SKM-1 (cell line): Measurements from ENCODE around the gene SRPK3.
A peak's percentile ranks its signal among the peaks of the same experiment; 100 is the strongest.
"Not testable (repeated sequence)": the region's sequence is repeated elsewhere in the genome, so short reads cannot be mapped to it uniquely, and the experiment has no call there.

Source experiments
- DNase-seq: peaks from one replicate; lab custom pipeline; 2025; ENCODE audit not compliant: unreplicated experiment; lab: John Stamatoyannopoulos, UW

The SRPK3 gene

DNA sequence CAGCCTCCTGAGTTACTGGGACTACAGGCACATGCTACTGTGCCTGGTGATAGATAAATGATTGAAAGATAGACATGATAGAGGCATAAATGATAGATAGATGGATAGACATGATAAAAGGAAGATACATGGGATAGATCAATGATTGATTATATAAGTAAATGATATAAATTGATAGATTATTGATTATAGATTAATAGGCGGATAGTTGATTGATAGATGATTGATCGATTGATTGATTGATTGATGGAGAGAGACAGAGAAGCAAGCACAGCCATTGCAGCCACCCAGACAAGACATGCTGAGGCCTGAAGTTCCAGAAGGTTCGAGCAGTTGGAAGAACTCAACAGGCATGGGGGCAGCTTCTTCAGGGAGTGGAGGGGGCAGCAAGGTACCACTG is 34.5 kb upstream of the SRPK3 start:
- DNase-seq = no peak

DNA sequence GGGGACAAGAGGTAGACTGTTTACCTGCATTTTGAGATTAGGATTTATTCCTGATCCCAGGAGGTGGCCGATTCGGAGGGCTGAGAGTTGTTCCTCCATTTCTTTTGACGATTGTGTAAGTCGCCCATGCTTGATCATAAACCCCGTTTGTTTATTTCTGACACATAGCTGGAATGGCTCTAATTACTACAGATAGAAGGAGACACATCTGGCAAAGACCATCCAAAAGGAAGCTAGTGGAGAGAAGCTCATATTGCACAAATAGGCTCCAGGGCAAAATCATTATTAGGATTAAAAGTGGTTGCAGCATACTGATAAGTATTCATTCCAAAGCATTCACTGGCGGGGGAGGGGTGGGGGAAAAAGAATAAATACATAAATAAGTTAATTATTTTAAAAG is 33.9 kb upstream of the SRPK3 start:
- DNase-seq = not testable (repeated sequence)

DNA sequence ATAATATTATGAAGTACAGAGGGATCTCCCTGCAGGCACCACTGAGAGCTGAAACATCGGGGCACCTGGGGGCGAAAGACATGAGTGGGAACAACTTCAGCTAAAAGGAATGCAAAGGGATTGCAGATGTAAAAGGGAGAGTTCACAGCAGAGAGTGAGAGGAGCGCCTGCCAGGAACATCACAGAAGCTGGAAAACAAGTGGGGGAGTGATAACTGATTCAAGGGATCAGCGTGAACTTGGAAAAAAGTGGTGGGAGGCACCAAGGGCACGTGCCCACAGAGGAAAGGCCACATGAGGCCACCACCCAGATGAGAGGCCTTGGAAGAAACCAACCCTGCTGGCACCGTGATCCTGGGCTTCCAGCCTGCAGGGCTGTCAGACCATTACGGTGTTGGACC is 31.8 kb upstream of the SRPK3 start:
- not testable (repeated sequence) for DNase-seq

DNA sequence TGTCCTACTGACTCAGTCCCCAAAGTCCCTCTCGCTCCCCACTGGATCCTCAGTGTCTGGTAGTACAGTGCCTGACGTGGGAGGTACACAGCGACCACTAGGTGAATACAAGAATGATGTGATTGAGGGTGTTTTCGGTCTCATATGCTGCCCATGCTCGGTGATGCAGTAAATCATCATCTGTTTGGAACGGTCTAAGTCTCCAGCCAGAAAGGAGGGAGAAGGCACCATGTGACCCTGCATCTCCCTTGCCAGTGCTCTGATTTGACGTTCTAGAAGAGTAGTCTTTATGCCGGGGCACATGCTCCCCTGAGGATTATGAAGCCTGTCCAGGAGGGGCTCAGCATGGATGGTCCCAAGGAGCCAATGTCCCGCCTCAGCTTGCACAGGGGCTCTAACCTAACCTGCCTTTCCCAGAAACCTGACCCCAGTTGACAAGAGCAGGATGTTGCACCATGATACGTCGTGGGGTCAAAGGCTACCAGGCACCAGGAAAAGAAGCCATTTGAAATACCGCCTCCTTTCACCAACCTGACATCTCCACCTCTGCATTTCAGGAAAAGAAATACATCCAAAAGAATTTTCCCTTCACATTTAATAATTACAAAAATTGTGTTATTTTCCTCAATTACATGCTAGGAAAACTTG is 30.6 kb upstream of the SRPK3 start:
- no peak for DNase-seq

DNA sequence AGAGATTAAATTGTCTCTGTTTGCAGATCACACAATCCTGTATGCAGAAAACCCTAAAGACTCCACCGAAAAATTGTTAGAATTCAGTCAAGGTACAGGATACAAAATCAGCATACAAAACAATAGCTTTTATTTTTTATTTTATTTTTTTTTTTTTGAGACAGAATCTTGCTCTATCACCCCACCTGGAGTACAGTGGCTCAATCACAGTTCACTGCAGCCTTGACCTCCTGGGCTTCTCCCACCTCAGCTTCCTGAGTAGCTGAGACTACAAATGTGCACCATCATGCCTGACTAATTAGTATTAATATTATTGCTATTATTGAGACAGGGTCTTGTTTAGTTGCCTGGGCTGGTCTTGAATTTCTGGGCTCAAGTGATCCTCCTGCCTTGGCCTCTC is 25.7 kb upstream of the SRPK3 start:
- no peak for DNase-seq

DNA sequence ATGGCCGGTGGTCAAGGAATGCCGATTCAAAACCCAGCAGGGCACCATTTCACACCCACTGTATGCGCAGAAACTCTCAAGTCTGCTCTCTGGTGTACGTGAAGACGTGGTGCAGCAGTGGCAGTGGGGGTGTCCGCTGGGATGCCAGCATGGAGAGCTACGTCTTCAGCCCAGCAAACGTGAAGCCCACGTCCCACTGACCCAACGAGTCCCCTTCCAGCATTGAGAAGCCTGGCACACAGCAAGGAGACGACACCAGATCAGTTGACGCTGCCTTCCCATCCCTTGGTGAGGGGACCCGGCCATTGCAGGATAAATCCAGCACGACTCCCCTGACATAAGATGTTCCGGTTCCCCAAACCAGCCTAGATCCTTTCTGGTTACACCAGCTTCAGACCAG is 19.0 kb upstream of the SRPK3 start:
- DNase-seq = no peak

DNA sequence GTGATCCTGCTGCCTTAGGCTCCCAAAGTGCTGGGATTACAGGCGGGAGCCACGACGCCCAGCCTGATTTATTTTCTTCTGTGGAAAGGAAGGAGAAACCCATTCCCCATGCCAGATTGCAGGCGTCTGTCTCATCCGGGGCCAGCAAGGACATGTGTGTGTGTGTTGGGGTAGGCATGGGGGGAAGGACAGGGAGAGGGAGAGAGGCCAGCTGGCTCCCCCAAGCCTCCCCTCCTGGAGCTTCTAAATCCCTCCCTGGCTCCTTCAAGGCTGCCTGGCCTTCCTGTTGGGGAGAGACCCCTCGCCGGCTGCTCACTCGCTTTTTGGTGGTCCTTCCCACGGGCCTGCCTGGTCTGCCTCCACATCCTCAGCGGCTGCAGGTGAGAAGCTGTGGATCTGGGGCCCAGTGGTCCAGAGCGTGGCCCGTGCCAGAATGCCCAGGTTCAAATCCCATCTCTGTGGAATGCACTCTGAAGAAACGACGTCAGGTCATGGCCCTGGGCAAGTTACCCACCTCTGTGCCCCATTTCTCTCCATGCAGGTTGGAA is 18.1 kb upstream of the SRPK3 start:
- no peak for DNase-seq

DNA sequence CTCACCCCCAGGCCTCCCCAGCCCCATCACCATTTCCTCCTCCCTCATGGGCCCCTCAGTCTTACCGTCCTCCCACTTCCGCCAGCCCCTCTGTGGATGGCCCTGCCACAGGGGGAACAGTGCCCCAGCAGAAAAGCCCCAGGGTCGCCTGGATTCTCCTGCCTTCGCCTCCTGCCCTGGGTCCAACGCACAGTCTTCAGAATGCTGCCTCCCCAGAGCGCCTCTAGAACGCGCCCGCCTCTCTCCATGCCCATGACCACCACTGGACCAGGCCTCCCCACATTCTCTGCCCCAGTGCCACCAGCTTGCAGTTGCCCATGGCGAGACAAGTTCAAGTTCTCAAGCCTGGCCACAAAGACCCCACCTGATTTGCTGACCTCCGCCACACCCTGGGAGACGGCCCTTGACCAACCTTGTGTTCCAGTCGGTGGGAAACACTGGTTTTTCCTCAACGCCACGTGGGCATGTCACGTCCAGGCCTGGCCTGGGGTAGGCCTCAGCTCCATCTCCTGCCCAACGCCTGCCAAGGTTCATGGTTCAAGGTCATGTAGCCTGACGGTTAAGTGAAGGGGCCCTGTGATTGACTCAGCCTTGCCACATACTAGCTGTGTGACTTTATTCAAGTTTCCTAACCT is 17.4 kb upstream of the SRPK3 start:
- no peak for DNase-seq

DNA sequence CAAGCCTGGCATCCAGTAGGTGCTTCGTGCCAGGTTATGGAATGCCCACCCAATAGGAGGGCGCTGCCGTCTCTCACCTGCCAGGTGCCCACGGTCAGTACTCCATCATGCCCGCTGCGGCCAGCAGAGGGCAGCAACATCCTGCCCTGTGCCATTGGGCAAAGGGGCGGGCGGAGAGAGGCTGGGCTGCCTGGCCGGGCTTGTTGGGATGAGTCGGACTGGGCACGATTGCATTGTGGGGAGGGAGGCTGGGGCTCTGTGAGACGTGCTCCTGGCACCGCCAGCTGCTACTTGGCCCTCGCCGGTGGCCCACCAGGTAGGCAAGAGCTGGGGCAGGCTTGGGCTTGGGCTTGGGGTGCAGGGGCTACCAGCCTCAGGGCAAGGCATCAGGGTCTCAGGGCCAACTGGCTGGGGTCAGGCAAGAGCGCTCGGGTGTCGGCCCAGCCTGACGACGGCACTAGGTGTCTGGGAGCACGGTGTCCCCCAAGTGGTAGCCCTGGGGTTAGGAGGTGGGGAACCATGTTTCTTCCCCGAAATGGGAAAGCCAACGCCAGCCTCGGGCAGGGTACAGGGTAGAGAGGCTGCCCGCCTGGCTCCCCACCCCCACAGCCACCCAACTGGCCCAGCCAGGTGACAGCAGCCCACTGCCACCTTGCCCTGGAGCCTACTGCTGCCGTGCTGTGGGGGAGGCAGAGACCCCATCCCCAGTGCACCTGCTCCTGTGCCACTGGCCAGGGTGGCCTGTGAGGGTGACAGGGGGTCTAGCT is 16.7 kb upstream of the SRPK3 start, which contains the start of gene PLXNB3:
Gene PLXNB3 (plus strand): TSS at position 261 of the 767 bp plus-strand sequence. CDS start 1,287 bp downstream, outside the sequence.
- peak; percentile 2 for DNase-seq

DNA sequence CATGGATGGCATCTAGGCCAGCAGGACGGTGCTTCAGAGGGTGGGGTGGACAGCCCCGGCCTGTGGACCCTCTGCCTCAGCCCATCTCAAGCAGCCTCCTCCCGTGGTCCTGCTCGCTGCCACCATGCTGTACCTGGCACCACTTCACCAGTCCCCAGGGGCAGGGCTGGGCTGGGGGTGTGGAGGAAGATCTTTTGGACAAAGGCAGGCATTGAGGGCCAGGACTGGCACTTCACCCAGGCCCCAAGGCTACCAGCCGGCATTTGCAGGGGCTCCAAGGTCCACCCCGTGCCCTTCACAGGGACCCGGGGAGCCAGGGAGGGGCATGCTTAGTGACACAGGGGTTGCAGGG is 16.1 kb upstream of the SRPK3 start:
- no peak for DNase-seq

DNA sequence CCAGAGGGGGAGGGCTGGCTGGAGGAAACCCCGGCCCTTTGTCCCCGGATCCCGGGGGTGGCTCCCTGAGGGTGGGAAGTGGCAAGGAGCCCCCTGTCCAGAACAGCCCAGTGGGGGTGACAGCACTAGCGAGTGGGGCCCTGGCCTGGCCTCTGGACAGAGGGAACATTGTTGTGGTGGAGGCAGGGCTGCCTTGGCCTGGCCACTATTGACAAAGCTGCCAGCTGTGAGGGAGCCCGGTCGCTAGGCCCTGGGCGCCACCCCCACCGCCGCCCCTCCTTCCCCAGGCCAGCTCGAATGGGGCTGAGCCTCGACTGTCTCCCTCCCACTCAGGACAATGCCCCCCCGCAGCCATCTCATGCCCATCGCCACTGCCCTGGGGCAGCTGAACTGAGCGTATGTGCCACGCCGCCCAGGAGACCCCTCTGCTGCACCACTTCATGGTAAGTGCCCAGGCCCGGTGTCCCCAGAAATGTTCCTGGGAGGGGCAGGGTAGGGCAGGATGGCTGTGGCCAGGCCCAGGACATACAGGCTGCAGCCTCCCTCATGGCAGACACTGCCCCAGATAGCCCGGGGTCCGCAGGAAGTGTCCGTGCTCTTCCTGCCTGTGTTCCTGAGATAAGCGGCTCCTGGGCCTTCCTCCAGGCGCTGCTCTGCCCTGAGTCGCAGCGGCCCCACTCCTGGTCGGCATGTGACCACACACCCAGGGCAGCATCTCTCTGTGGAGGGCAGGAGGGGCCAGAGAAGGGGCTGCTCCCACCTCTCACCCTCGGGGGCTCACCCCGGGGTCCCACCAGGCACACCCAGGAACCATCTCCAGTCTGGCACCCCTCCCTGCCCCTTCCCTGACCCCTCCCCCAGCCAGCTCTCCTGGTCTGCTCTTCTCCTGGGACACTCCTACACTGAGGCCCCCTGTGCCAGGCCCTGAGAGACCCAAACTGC is 15.4 kb upstream of the SRPK3 start:
- DNase-seq = no peak

DNA sequence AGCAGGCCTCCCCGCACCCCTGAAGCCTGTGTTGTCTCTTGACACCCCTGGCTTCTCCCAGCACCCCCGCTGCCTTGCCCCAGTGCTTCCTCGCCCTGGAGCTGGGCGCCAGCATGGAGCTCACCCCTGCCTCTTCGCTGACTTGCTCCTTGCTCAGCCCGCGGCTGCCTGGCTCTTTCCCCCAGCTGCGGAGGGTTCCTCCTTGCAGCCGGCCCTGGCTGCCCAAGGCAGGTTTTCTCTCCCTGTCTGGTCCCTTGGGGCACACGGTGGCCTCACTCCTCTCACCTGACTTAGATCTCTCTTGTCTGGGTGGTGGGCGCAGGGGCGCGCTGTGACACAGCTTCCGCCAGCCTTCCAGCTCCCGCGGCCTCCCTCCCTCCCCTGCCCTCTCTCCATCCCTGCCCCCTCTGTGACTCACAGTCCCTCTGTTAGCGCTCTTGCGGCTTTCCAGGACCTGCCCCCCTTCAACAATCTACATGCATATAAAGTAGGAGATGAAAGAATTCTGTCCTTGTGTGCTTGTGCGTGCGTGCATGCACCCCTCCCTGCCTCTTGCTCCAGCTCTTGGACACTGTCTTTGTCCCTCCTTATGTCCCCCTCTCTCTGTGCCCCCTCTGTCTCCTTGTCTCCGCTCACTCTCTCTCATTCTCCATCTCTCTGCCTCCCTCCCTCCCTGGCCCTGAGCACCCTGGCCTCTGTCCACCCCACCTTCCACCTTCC is 14.6 kb upstream of the SRPK3 start:
- DNase-seq = no peak

DNA sequence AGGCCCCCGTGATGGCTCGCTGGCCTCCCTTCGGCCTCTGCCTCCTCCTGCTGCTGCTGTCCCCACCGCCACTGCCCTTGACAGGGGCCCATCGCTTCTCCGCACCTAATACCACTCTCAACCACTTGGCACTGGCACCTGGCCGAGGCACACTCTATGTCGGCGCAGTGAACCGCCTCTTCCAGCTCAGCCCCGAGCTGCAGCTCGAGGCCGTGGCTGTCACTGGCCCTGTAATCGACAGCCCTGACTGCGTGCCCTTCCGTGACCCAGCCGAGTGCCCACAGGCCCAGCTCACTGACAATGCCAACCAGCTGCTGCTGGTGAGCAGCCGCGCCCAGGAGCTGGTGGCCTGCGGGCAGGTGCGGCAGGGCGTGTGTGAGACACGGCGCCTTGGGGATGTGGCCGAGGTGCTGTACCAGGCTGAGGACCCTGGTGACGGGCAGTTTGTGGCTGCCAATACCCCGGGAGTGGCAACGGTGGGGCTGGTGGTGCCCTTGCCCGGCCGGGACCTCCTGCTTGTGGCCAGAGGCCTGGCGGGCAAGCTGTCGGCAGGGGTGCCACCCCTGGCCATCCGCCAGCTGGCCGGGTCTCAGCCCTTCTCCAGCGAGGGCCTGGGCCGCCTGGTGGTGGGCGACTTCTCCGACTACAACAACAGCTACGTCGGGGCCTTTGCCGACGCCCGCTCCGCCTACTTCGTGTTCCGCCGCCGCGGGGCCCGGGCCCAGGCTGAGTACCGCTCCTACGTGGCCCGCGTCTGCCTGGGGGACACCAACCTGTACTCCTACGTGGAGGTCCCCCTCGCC is 13.8 kb upstream of the SRPK3 start:
- no peak for DNase-seq

DNA sequence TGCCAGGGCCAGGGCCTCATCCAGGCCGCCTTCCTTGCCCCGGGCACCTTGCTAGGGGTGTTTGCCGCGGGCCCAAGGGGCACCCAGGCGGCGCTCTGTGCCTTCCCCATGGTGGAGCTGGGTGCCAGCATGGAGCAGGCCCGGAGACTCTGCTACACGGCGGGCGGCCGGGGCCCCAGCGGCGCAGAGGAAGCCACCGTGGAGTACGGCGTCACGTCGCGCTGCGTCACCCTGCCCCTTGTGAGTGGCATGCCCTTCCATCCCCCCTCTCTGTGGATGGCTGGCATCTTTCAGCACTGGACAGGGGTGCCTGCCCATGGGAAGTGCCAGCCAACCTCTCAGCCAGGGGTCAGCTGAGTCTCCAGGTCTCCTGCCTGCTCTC is 13.2 kb upstream of the SRPK3 start:
- no peak for DNase-seq

DNA sequence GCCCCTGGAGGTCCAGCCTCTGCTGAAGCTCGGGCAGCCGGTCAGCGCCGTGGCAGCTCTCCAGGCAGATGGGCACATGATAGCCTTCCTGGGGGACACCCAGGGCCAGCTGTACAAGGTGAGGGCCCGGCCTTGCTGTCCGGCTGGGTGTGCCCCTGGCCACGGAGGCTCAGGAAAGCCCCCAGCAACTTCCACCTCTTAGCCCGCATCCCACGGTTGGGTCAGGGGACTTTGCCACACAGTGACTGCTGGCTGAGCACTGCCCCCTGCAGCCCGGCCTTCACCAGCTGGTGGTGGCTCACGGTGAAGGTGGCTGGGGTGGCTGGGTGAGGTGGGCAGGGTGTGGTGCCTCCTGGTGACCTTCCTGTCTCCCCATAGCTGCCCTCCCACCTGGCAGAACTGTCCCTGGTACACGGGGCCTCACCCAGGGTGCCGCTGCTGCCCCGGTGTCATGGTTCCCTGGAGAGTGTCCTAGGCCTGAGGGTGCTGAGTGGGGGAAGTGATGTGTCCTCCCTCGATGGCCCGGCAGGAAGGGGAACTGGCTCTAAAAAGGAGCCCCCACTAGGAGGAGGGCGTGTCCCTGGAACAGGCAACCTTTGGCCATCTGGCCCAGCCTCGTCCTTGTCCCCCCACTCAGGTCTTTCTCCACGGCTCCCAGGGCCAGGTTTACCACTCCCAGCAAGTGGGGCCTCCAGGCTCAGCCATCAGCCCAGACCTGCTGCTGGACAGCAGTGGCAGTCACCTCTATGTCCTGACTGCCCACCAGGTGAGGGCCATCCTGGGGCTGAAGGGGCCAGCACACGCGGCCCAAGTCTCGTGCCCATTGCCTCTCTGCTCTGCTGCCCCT is 12.3 kb upstream of the SRPK3 start:
- no peak for DNase-seq

DNA sequence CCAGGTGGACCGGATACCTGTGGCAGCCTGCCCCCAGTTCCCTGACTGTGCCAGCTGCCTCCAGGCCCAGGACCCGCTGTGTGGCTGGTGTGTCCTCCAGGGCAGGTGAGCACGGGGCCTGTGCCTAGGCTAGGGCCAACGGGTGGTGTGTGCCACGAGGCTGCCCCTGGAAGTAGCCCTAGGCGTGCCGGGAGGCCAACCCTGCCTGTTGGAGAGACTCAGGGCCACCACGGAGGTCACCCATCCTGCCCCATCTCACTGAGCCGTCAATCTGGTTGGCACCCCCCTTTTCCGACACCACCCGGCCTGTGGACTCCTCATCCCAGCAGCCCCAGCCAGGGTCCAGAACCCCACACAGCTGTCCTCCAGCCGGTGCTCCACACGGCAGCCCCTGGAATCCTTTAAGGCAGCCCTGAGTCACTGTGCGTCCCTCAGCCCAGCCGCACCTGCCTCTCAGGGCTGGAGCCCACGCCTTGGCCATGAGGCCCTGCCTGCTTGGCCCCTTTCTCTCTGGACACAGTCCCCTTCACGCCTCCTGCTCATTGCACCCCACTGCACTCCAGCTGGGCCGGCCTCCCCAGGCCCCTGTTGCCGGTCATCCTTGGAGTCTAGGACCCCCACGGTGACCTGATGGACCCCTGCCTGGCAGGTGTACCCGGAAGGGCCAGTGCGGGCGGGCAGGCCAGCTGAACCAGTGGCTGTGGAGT is 11.5 kb upstream of the SRPK3 start:
- DNase-seq = no peak

DNA sequence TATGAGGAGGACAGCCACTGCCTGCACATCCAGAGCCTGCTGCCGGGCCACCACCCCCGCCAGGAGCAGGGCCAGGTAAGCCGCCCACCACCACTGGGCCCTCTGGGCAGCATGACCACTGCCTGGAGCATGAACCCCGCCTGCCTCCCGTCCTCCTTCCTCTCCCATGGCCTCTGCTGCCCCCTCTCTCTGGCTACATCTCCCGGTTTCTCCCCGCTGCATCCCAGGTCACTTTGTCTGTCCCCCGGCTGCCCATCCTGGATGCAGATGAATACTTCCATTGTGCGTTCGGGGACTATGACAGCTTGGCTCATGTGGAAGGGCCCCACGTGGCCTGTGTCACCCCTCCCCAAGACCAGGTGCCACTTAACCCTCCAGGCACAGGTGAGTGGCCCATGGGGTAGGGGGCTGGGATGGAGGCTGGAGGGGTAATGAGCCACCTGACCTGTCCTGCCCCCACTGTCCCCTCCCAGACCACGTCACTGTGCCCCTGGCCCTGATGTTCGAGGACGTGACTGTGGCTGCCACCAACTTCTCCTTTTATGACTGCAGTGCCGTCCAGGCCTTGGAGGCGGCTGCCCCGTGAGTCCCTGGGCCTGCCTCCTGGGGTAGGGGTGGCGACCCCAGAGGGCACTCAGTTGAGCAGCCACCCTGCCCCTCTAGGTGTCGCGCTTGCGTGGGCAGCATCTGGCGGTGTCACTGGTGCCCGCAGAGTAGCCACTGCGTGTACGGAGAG is 10.8 kb upstream of the SRPK3 start:
- no peak for DNase-seq
